AG04449 (cell line): ENCODE results near the gene CACNA1C.

Experiments used
- CTCF ChIA-PET: fragments of 350-600 bp; formaldehyde crosslinking; extraction: SDS; loops from one replicate; lab custom pipeline; 2021; ENCODE audit warnings: antibody characterized with exemption; lab: Yijun Ruan, JAX
- POLR2A ChIA-PET: fragments of 400-600, 350-600 bp; formaldehyde crosslinking; extraction: SDS; loops from one replicate; lab custom pipeline; 2020; ENCODE audit warnings: antibody characterized with exemption, inconsistent platforms; lab: Yijun Ruan, JAX
- DNase-seq: peaks from one replicate; pipeline ENCODE4 v3.0.0-alpha.2; 2010; ENCODE audit warnings: low read depth, low spot score
- H3K4me3 ChIP-seq: 2 replicates; pipeline ENCODE4 v1.5.1; 2011; ENCODE audit warnings: low read depth, mild to moderate bottlenecking, control low read depth, low read length
- TF ChIP-seq, protein P1 (sequence below): IDR thresholded peaks from one replicate; pipeline ENCODE4 v1.5.1; 2011; ENCODE audit warnings: mild to moderate bottlenecking, moderate library complexity, low read length, control low read depth, inconsistent platforms; ENCODE audit not compliant: insufficient read depth; ENCODE audit errors: missing control alignments

The CACNA1C gene

DNA sequence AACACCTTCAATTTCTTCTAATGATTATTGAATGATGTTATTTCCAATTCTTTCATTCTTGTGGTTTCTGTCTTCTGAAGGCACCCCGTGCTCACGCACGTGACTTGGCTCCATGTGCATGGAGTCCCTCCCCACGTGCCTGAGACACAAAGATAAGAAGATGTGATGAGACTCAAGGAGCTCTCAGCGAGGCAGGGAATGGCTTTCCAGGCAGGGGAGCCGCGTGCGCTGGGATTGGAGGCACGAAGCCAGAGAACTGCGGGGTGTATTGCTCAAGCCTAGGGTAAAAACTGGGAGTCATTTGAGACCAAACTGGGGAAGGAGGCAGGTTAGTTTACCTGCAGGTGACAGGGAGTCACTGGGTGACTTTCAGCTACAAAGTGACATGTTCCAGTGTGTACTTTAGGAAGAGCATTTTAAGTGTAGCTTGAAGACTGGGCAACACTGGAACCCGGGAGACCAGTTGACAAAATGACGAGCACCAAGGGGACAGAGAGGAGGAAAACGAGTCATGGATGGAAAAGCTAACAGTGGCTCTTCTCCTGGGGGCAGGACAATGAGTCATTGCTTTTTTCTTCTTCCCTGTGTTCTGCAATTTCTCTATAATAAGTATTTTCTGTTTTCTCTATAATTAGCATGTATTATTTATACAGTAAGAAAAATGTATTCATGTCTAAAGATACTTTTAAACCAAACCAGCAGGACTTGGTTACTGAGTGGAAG lies 430.3 kb downstream of the CACNA1C start:
- CTCF ChIA-PET, result no interaction called here
- no peak overlapping the region for H3K4me3 ChIP-seq
- DNase-seq, result no peak
- POLR2A ChIA-PET, result no interaction called here
- TF ChIP-seq, protein P1, sequence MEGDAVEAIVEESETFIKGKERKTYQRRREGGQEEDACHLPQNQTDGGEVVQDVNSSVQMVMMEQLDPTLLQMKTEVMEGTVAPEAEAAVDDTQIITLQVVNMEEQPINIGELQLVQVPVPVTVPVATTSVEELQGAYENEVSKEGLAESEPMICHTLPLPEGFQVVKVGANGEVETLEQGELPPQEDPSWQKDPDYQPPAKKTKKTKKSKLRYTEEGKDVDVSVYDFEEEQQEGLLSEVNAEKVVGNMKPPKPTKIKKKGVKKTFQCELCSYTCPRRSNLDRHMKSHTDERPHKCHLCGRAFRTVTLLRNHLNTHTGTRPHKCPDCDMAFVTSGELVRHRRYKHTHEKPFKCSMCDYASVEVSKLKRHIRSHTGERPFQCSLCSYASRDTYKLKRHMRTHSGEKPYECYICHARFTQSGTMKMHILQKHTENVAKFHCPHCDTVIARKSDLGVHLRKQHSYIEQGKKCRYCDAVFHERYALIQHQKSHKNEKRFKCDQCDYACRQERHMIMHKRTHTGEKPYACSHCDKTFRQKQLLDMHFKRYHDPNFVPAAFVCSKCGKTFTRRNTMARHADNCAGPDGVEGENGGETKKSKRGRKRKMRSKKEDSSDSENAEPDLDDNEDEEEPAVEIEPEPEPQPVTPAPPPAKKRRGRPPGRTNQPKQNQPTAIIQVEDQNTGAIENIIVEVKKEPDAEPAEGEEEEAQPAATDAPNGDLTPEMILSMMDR, result no peak

- POLR2A ChIA-PET, result no interaction called here
- DNase-seq, result no peak
- CTCF ChIA-PET, result no interaction called here
These were observed 430.9 kb downstream of the CACNA1C start for GRCh38 chr12:2483713-2484112.

GRCh38 chr12:2484141-2484776 lies 431.5 kb downstream of the CACNA1C start:
- ChIA-PET POLR2A (no interaction called here), CTCF (interaction anchor here (0.6 kb wide), 1 partner anchor 683 kb away, joined by 3 read pairs; no protein-coding TSS in a partner anchor)
- no peak overlapping the region for H3K4me3 ChIP-seq
- no peak for DNase-seq
- TF ChIP-seq, protein P1, result no peak

More at GRCh38 chr12:2483713-2484112, 430.9 kb downstream of the CACNA1C start:
- no peak overlapping the region for H3K4me3 ChIP-seq
- TF ChIP-seq, protein P1, result no peak

DNA sequence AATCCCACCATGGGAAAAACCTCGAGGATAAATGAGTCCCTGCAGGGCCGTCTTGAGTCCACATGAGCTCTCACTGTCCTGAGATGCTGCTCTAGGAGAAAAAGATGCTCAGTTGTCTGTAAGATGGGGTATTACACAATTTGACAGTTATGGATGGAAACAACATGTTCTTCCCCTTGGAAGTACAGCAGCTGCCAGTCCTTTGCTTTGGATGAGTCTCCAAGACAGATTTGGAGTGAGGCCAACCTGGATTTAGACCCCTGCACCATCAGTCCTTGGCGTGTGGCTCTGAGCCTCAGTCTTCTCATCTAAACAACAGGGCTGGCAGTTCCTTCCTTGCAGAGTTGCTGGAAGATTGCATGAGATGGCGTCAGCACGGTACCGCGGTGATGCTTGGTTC lies 432.9 kb downstream of the CACNA1C start:
- TF ChIP-seq, protein P1, result no peak
- no peak overlapping the region for H3K4me3 ChIP-seq
- CTCF ChIA-PET, result no interaction called here
- no peak for DNase-seq
- POLR2A ChIA-PET, result no interaction called here

DNA sequence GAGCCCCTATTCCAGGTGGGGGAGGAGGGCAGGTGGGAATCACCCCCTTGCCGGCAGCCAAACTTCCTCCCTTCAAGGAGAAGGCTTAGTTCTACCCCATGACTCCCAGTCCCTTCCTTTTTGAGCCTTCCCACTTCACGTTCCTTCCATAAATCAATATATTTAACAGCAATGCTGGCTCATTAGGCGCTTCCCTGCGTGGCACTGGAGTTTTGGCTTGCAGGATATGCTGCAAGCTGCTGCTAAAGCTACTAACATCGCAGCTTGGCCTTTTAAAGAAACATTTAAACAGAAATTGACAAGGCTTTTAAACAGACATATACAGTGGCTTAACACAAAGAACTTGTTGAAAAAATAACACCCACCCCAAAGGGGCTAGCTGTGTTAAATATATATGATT lies 434.0 kb downstream of the CACNA1C start:
- TF ChIP-seq, protein P1, result no peak
- no peak overlapping the region for H3K4me3 ChIP-seq
- POLR2A ChIA-PET, result no interaction called here
- DNase-seq, result no peak
- CTCF ChIA-PET, result no interaction called here

GRCh38 chr12:2487278-2487677 lies 434.5 kb downstream of the CACNA1C start:
- no peak overlapping the region for H3K4me3 ChIP-seq
- CTCF ChIA-PET, result interaction anchor here (0.6 kb wide), 1 partner anchor 23 kb away, joined by 3 read pairs; no protein-coding TSS in a partner anchor
- POLR2A ChIA-PET, result no interaction called here
- no peak for DNase-seq
- TF ChIP-seq, protein P1, result no peak
